ENCODE results near the gene GGT1. TPM values are rescaled to one million over a fixed set of nuclear protein-coding genes. Genes with fewer than 3 reads are reported as not detected.

The GGT1 gene
- total and polyA plus RNA-seq, 2 donors (not counting 3 experiments of a cell fraction or from before 2014, with no cell fraction given): 1.8 to 2.0 TPM

Other genes starting within 250 kb of the GGT1 start
- 17.1 and 20.0 TPM in 2 replicates for gene ADORA2A, start 175.6 kb upstream of the GGT1 start, total RNA-seq
- gene ADORA2A, start 175.6 kb upstream of the GGT1 start, polyA plus RNA-seq: 33.1 and 45.3 TPM in 2 replicates
- 0.30 and 0.80 TPM in 2 replicates for gene UPB1, start 107.9 kb upstream of the GGT1 start, total RNA-seq
- gene UPB1, start 107.9 kb upstream of the GGT1 start, polyA plus RNA-seq: 0.27 and 0.30 TPM in 2 replicates
- gene GUCD1, start 48.1 kb upstream of the GGT1 start, total RNA-seq: 116 and 129 TPM in 2 replicates
- gene GUCD1, start 48.1 kb upstream of the GGT1 start, polyA plus RNA-seq: 138 and 164 TPM in 2 replicates
- gene SNRPD3, start 47.2 kb upstream of the GGT1 start, total RNA-seq: 113 and 121 TPM in 2 replicates
- 231 and 253 TPM in 2 replicates for gene SNRPD3, start 47.2 kb upstream of the GGT1 start, polyA plus RNA-seq
- gene LRRC75B, start 10.1 kb upstream of the GGT1 start, total RNA-seq: 6.4 and 8.9 TPM in 2 replicates
- gene LRRC75B, start 10.1 kb upstream of the GGT1 start, polyA plus RNA-seq: 15.0 and 22.0 TPM in 2 replicates
- 0.11 TPM in 1 of 2 replicates, not detected in the other for gene PIWIL3, start 171.5 kb downstream of the GGT1 start, total RNA-seq
- not detected in 2 replicates for gene PIWIL3, start 171.5 kb downstream of the GGT1 start, polyA plus RNA-seq
- 0.12 and 1.1 TPM in 2 replicates for gene SGSM1, start 203.0 kb downstream of the GGT1 start, total RNA-seq
- 0.10 and 0.46 TPM in 2 replicates for gene SGSM1, start 203.0 kb downstream of the GGT1 start, polyA plus RNA-seq